HuH-7.5 (cell line): ENCODE measurements around the gene CPA5.
"Not testable (repeated sequence)": the region's sequence is repeated elsewhere in the genome, so short reads cannot be mapped to it uniquely, and the experiment has no call there.

ENCODE experiments used
- DNase-seq: peaks from one replicate; pipeline ENCODE4 v3.0.0; 2011; ENCODE audit warnings: low spot score

Gene CPA5

GRCh38 chr7:130344271-130344866 lies at the start of gene CPA5:
Gene CPA5 (plus strand): TSS chr7:130344816. CDS start chr7:130346486, 1,670 bp downstream.
- DNase-seq: no peak

- DNase-seq: no peak
These were observed 48.2 kb upstream of the CPA5 start for GRCh38 chr7:130296221-130296951.

- no peak for DNase-seq
These were observed 46.7 kb upstream of the CPA5 start for GRCh38 chr7:130297628-130298543.

- no peak for DNase-seq
These were observed 45.9 kb upstream of the CPA5 start for GRCh38 chr7:130298544-130299326.

GRCh38 chr7:130299866-130300265 lies 44.8 kb upstream of the CPA5 start:
- DNase-seq: no peak

GRCh38 chr7:130301501-130302020 lies 43.1 kb upstream of the CPA5 start:
- DNase-seq: no peak

GRCh38 chr7:130302649-130303048 lies 42.0 kb upstream of the CPA5 start:
- DNase-seq: no peak

- no peak for DNase-seq
These were observed 41.5 kb upstream of the CPA5 start for GRCh38 chr7:130303127-130303526.

- no peak for DNase-seq
These were observed 41.1 kb upstream of the CPA5 start for GRCh38 chr7:130303551-130303950.

GRCh38 chr7:130303982-130304381 lies 40.6 kb upstream of the CPA5 start:
- DNase-seq: no peak

- no peak for DNase-seq
These were observed 39.7 kb upstream of the CPA5 start for GRCh38 chr7:130304878-130305277.

GRCh38 chr7:130305433-130306042 lies 39.1 kb upstream of the CPA5 start:
- no peak for DNase-seq

GRCh38 chr7:130309986-130310385 lies 34.6 kb upstream of the CPA5 start:
- DNase-seq: no peak

- DNase-seq: no peak
These were observed 30.3 kb upstream of the CPA5 start for GRCh38 chr7:130314305-130314704.

- no peak for DNase-seq
These were observed 25.1 kb upstream of the CPA5 start for GRCh38 chr7:130319541-130319940.

GRCh38 chr7:130321542-130322229 lies 22.9 kb upstream of the CPA5 start:
- not testable (repeated sequence) for DNase-seq

- DNase-seq: no peak
These were observed 22.0 kb upstream of the CPA5 start for GRCh38 chr7:130322615-130323014.

- no peak for DNase-seq
These were observed 20.2 kb upstream of the CPA5 start for GRCh38 chr7:130324306-130324943.

- no peak for DNase-seq
These were observed 14.9 kb upstream of the CPA5 start for GRCh38 chr7:130329681-130330080.
